Astrocyte (in vitro differentiated cells and primary cell): ENCODE results near the gene PLXNA3. TPM values are rescaled to one million over a fixed set of nuclear protein-coding genes. Genes with fewer than 3 reads are reported as not detected.

Source experiments
- DNase-seq: peaks from one replicate; pipeline ENCODE4 v3.0.0-alpha.2; 2010; ENCODE audit warnings: low read depth
- FAIRE-seq: peaks from 2 replicates; lab custom pipeline; 2011; peaks lifted over from hg19 to GRCh38; lab: Jason Lieb, UNC
- H2AFZ ChIP-seq: 2 replicates; pipeline ENCODE4 v1.6.0; 2012; ENCODE audit warnings: low read depth, low read length, inconsistent platforms
- H3K27ac ChIP-seq: 2 replicates; pipeline ENCODE4 v1.5.1; 2011; ENCODE audit warnings: low read depth, low read length, inconsistent platforms
- H3K27me3 ChIP-seq: 2 replicates; pipeline ENCODE4 v1.6.0; 2011; ENCODE audit warnings: low read length, inconsistent platforms; ENCODE audit not compliant: insufficient read depth
- H3K36me3 ChIP-seq: 2 replicates; pipeline ENCODE4 v1.5.1; 2011; ENCODE audit warnings: low read length, inconsistent platforms; ENCODE audit not compliant: insufficient read depth
- H3K4me1 ChIP-seq: 2 replicates; pipeline ENCODE4 v1.5.1; 2011; ENCODE audit warnings: low read length, inconsistent platforms; ENCODE audit not compliant: insufficient read depth
- H3K4me2 ChIP-seq: 2 replicates; pipeline ENCODE4 v1.6.0; 2012; ENCODE audit warnings: low read length, inconsistent platforms
- H3K4me3 ChIP-seq: 2 replicates; pipeline ENCODE4 v1.5.1; 2011; ENCODE audit warnings: low read depth, mild to moderate bottlenecking, low read length, inconsistent platforms; ENCODE audit not compliant: insufficient read depth
- H3K79me2 ChIP-seq: 2 replicates; pipeline ENCODE4 v1.6.0; 2012; ENCODE audit warnings: mild to moderate bottlenecking, low read length, inconsistent platforms; ENCODE audit not compliant: insufficient read depth
- H3K9ac ChIP-seq: 2 replicates; pipeline ENCODE4 v1.6.0; 2012; ENCODE audit warnings: mild to moderate bottlenecking, low read length, inconsistent platforms
- H3K9me3 ChIP-seq: 2 replicates; pipeline ENCODE4 v1.5.1; 2012; ENCODE audit warnings: low read depth, mild to moderate bottlenecking, low read length, inconsistent platforms; ENCODE audit not compliant: insufficient read depth
- H4K20me1 ChIP-seq: 2 replicates; pipeline ENCODE4 v1.6.0; 2012; ENCODE audit warnings: low read length, inconsistent platforms; ENCODE audit not compliant: insufficient read depth
- H3K27ac Mint-ChIP-seq: one replicate; pipeline ENCODE4 v1.8.0; 2021; ENCODE audit warnings: mild to moderate bottlenecking, mixed read lengths; ENCODE audit not compliant: unreplicated experiment
- H3K27me3 Mint-ChIP-seq: one replicate; pipeline ENCODE4 v1.8.0; 2021; ENCODE audit warnings: low read depth, mixed read lengths; ENCODE audit not compliant: unreplicated experiment
- H3K36me3 Mint-ChIP-seq: one replicate; pipeline ENCODE4 v1.8.0; 2021; ENCODE audit warnings: low read depth, mixed read lengths; ENCODE audit not compliant: unreplicated experiment
- H3K4me1 Mint-ChIP-seq: one replicate; pipeline ENCODE4 v1.8.0; 2021; ENCODE audit warnings: low read depth, mixed read lengths; ENCODE audit not compliant: unreplicated experiment
- H3K4me3 Mint-ChIP-seq: one replicate; pipeline ENCODE4 v1.8.0; 2021; ENCODE audit warnings: mild to moderate bottlenecking, moderate library complexity, mixed read lengths; ENCODE audit not compliant: unreplicated experiment
- H3K9me3 Mint-ChIP-seq: one replicate; pipeline ENCODE4 v1.8.0; 2021; ENCODE audit warnings: mild to moderate bottlenecking, mixed read lengths; ENCODE audit not compliant: unreplicated experiment
- CTCF ChIP-seq: IDR thresholded peaks from 2 replicates; pipeline ENCODE4 v1.5.1; 2011; ENCODE audit warnings: low read depth, mild to moderate bottlenecking, inconsistent platforms, low read length, moderate library complexity; ENCODE audit not compliant: insufficient read depth
- EZH2 ChIP-seq: IDR thresholded peaks from 2 replicates; pipeline ENCODE4 v1.6.1; 2012; ENCODE audit warnings: mild to moderate bottlenecking, low read length, inconsistent platforms; ENCODE audit not compliant: insufficient read depth
- total RNA-seq: library from RNA; stranded (reverse); gene quantifications from 2 replicates; pipeline ENCODE4 v1.2.1, GENCODE V29; 2021

Gene PLXNA3
- total RNA-seq, 1 donor from 2014 or later = 117 TPM

- no peak overlapping the region for H3K27ac ChIP-seq
- H3K27me3 ChIP-seq = no peaks in the 10 kb centered on the region
- H2AFZ ChIP-seq = no peak overlapping the region
- peak overlapping the region; percentile 56 for H3K4me3 ChIP-seq
- FAIRE-seq = no peak
- no peak for TF ChIP-seq EZH2
- TF ChIP-seq CTCF = no peak
- Mint-ChIP-seq H3K27me3 (peaks cover 2% of the 10 kb centered on the region), H3K36me3 (no peaks in the 10 kb centered on the region), H3K4me1 (no peaks in the 10 kb centered on the region), H3K27ac (no peak overlapping the region), H3K9me3 (no peaks in the 10 kb centered on the region), H3K4me3 (peak overlapping the region; percentile 89)
- H3K9ac ChIP-seq = no peak overlapping the region
- H3K36me3 ChIP-seq = no peaks in the 10 kb centered on the region
- H3K4me2 ChIP-seq = peak overlapping the region; percentile 87
- H3K79me2 ChIP-seq = peaks cover 34% of the 10 kb centered on the region
- no peaks in the 10 kb centered on the region for H4K20me1 ChIP-seq
- H3K9me3 ChIP-seq = no peaks in the 10 kb centered on the region
- DNase-seq = no peak
- peaks cover 18% of the 10 kb centered on the region for H3K4me1 ChIP-seq
These were observed 31.1 kb downstream of the PLXNA3 start for GRCh38 chrX:154489182-154489581.

- peak overlapping the region; percentile 89 for H3K4me3 Mint-ChIP-seq
- peak; percentile 15 for DNase-seq
- Histone ChIP-seq H3K4me3 (peak overlapping the region; percentile 56), H3K9ac (peak overlapping the region; percentile 79), H3K27me3 (no peaks in the 10 kb centered on the region), H3K79me2 (peaks cover 28% of the 10 kb centered on the region), H3K27ac (peak overlapping the region; percentile 56), H2AFZ (peak overlapping the region; percentile 30), H3K4me2 (peak overlapping the region; percentile 87), H3K4me1 (peaks cover 18% of the 10 kb centered on the region), H3K9me3 (no peaks in the 10 kb centered on the region), H3K36me3 (no peaks in the 10 kb centered on the region), H4K20me1 (no peaks in the 10 kb centered on the region)
- H3K9me3 Mint-ChIP-seq = no peaks in the 10 kb centered on the region
- no peak for TF ChIP-seq EZH2
- no peak for TF ChIP-seq CTCF
- H3K4me1 Mint-ChIP-seq = no peaks in the 10 kb centered on the region
- H3K27ac Mint-ChIP-seq = peak overlapping the region; percentile 62
- FAIRE-seq = no peak
- no peaks in the 10 kb centered on the region for H3K36me3 Mint-ChIP-seq
- H3K27me3 Mint-ChIP-seq = peaks cover 2% of the 10 kb centered on the region
These were observed 31.9 kb downstream of the PLXNA3 start for GRCh38 chrX:154490021-154490413.

- DNase-seq (peak; percentile 81), FAIRE-seq (no peak)
- H4K20me1 ChIP-seq = no peaks in the 10 kb centered on the region
- H3K27me3 ChIP-seq = no peaks in the 10 kb centered on the region
- peaks cover 24% of the 10 kb centered on the region for H3K79me2 ChIP-seq
- Mint-ChIP-seq H3K27ac (peak within 1 kb of the TSS; percentile 95), H3K4me1 (no peaks in the 10 kb centered on the region), H3K9me3 (no peaks in the 10 kb centered on the region), H3K4me3 (peak within 1 kb of the TSS; percentile 89), H3K36me3 (no peaks in the 10 kb centered on the region), H3K27me3 (peaks cover 2% of the 10 kb centered on the region)
- peak within 1 kb of the TSS; percentile 87 for H3K4me2 ChIP-seq
- H3K9me3 ChIP-seq = no peaks in the 10 kb centered on the region
- H3K36me3 ChIP-seq = no peaks in the 10 kb centered on the region
- peak within 1 kb of the TSS; percentile 73 for H3K4me3 ChIP-seq
- TF ChIP-seq CTCF (no peak), EZH2 (no peak)
- peak within 1 kb of the TSS; percentile 89 for H3K27ac ChIP-seq
- peak within 1 kb of the TSS; percentile 84 for H3K9ac ChIP-seq
- H3K4me1 ChIP-seq = peaks cover 14% of the 10 kb centered on the region
- peak within 1 kb of the TSS; percentile 63 for H2AFZ ChIP-seq
These were observed 32.5 kb downstream of the PLXNA3 start, which contains the start of gene SLC10A3 for GRCh38 chrX:154490414-154491083. Gene SLC10A3 (minus strand): TSS chrX:154490629. CDS start chrX:154488940, 1,689 bp downstream.
